Stimulated activated effector memory CD8-positive, alpha-beta T cell treated with anti-CD3 and anti-CD28 coated beads, Interleukin-12 subunit alpha, Interleukin-12 subunit beta, amount 100 ng/mL, for 72 hours (primary cell): ENCODE measurements around the gene UMPS.
"Not testable (repeated sequence)": the region's sequence is repeated elsewhere in the genome, so short reads cannot be mapped to it uniquely, and the experiment has no call there.

Experiments
- ATAC-seq: fragments of 150-1000 bp; cut with Tn5 transposase; 2 replicates; pipeline ENCODE4 v1.10.0; 2021
- DNase-seq, 2 donors: peaks; one replicate each; pipeline ENCODE4 v3.0.0; 2021 to 2022; ENCODE audit warnings: low spot score in 2 of 2
- H3K27ac Mint-ChIP-seq: one replicate; pipeline ENCODE4 v1.8.0; 2022; ENCODE audit warnings: mild to moderate bottlenecking, mixed read lengths
- H3K36me3 Mint-ChIP-seq: one replicate; pipeline ENCODE4 v1.8.0; 2022; ENCODE audit warnings: mild to moderate bottlenecking, mixed read lengths
- H3K4me1 Mint-ChIP-seq: one replicate; pipeline ENCODE4 v1.8.0; 2022; ENCODE audit warnings: mixed read lengths
- H3K4me3 Mint-ChIP-seq: one replicate; pipeline ENCODE4 v1.8.0; 2022; ENCODE audit warnings: mild to moderate bottlenecking, mixed read lengths
- H3K9me3 Mint-ChIP-seq: one replicate; pipeline ENCODE4 v1.8.0; 2022; ENCODE audit warnings: mixed read lengths

Gene UMPS

DNA sequence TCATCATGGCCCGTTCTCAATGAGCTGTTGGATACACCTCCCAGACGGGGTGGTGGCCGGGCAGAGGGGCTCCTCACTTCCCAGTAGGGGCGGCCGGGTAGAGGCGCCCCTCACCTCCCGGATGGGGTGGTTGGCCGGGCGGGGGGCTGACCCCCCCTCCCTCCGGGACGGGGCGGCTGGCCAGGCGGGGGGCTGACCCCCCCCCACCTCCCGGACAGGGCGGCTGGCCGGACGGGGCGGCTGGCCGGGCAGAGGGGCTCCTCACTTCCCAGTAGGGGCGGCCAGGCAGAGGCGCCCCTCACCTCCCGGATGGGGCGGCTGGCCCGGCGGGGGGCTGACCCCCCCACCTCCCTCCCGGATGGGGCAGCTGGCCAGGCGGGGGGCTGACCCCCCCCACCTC lies 19.6 kb downstream of the UMPS start:
- not testable (repeated sequence) for ATAC-seq, H3K9me3 Mint-ChIP-seq, H3K27ac Mint-ChIP-seq, H3K4me3 Mint-ChIP-seq, H3K4me1 Mint-ChIP-seq, DNase-seq
- H3K36me3 Mint-ChIP-seq: peaks cover 11% of the 10 kb centered on the region

DNA sequence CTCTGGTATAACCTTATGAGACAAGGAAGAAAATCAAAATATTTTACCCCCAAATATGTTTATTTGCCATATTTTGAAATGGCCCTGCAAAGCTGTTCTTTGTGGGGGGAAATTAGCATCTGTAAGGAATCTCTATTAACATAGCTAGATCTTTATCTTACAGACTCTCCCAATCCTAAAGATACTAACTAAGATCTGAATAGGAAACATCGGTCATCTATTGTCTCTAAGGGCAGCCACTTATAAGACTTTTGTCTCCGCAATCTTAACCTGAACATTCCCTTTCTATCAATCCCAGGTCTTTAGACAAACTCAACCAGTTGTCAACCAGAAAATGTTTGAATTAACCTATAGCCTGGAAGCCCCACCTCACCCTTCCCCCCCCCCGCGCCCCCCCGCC lies 21.2 kb downstream of the UMPS start:
- no peak for DNase-seq
- Mint-ChIP-seq H3K9me3 (no peaks in the 10 kb centered on the region), H3K27ac (no peak overlapping the region), H3K36me3 (no peaks in the 10 kb centered on the region), H3K4me3 (no peak overlapping the region), H3K4me1 (no peaks in the 10 kb centered on the region)
- no peak for ATAC-seq

GRCh38 chr3:124752051-124752450 lies 21.8 kb downstream of the UMPS start:
- H3K4me1 Mint-ChIP-seq: no peaks in the 10 kb centered on the region
- DNase-seq: no peak
- ATAC-seq: no peak
- no peaks in the 10 kb centered on the region for H3K36me3 Mint-ChIP-seq
- no peak overlapping the region for H3K4me3 Mint-ChIP-seq
- H3K9me3 Mint-ChIP-seq: no peaks in the 10 kb centered on the region
- no peak overlapping the region for H3K27ac Mint-ChIP-seq

- not testable (repeated sequence) for H3K36me3 Mint-ChIP-seq, DNase-seq, ATAC-seq, H3K4me1 Mint-ChIP-seq, H3K4me3 Mint-ChIP-seq, H3K9me3 Mint-ChIP-seq
- H3K27ac Mint-ChIP-seq: peak overlapping the region; percentile 5
Measured at GRCh38 chr3:124757926-124758325, 27.7 kb downstream of the UMPS start.

DNA sequence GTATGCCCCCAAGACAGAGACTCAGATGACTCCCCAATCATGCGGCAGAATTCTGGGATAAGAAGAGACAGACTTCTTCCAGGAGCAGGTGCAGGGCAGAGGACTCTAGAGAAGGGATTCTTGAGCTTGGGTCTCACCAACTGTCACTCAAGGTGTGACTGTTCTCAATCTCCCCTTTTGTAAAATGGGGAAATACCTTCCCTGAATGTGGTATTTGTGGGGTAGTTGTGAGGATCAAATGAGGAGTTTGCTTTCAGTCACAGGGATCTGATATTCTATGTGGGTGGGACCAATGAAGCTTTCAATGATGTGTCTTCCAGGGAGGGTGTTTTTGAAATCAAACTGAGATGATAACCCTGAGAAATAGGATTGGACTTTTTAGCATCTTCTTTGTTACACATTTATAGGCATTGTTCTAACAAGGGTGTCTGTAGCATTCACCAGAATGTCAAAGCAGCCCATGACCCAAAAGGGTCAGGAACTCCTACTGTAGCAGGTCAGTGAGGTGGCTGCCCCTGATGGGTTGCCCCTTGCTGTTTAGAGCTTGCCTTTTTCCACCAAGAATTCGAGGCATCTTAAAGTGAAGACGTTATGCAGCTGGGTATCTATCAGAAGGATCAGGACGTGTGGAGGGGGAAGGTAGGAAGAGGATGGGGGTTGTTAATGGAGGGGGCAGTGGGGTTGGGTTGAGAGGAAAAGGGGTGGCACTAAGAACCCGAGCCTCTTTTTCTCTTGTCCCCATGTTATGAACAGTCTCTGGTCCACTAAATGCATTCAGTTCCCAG lies 28.8 kb downstream of the UMPS start:
- ATAC-seq: no peak
- Mint-ChIP-seq H3K27ac (peak overlapping the region; percentile 5), H3K9me3 (no peaks in the 10 kb centered on the region), H3K36me3 (no peaks in the 10 kb centered on the region), H3K4me1 (peaks cover 6% of the 10 kb centered on the region), H3K4me3 (no peak overlapping the region)
- no peak for DNase-seq

DNA sequence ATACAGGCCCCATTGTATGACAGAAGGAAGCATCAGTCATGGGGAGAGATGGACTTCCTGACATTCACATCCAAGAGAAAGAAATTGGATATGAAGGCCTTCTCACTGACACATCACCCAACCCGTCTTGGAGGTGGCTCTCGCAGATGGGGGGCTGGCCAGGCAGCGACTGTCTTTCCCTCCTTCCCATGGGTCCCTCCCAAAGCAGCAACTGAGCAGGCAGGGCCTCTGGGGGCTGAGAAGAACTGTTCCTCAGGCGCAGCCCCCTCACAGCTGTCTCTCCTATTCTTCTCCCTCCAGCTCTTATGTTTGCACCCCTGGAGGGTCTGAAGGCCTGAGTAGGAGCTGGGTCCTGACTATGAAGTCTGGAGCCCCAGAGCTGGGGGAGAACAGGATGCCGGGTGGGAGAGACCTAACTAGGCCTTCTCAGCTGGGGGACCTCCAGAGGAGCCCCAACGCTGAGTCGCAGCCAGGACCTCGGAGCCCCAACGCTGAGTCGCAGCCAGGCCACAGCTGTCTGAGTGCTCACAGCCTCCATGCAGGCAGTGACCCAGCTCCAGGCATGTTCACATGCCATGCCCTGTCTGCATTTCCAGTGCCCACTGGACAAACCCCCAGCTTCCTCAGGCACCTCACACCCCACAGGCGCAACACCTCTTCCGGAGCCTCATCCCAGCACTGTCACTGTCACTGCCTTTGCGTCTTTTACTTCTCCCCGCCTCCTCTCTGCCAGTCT lies 29.6 kb downstream of the UMPS start:
- DNase-seq (no peak), ATAC-seq (peak; percentile 41)
- Mint-ChIP-seq H3K36me3 (no peaks in the 10 kb centered on the region), H3K27ac (no peak overlapping the region), H3K4me1 (peaks cover 6% of the 10 kb centered on the region), H3K4me3 (no peak overlapping the region), H3K9me3 (no peaks in the 10 kb centered on the region)

DNA sequence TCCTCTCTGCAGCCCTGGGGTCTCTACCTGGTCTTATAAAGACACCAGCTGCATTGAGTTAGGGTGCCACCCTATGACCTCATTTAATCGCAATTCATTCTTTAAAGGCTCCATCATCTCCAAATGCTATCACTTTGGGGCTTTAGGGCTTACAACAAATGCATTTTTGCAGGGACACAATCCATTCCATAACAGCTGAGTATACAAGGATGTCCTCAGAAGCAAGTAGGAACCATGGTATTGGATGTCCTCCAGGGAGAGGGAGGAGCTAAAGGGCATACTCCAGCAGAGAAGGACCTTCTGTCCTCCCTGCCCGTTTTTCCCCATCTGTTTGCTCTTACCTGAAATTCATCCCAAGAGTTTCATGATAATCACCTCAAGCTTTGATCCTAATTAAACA lies 30.3 kb downstream of the UMPS start:
- ATAC-seq: no peak

DNA sequence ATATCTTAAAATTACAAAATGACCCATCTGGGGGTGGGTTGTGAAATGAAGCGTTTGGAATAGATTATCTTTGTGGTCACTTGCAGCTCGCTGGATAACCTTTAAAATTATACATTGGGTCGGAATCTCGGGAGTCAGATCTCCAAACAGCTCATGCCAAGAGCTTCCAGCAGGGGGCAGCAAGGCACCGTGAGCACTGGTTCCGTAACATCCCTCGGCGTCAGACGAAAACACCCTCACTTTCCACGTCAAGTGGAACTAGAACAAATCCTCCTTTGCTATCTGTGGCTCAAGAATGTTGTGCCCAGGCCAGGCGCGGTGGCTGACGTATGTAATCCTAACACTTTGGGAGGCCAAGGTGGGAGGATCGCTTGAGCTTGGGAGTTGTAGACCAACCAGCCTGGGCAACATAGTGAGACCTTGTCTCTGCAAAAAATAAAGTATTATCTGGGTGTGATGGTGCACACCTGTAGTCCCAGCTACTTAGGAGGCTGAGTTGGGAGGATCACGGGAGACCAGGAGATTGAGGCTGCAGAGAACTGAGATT lies 31.1 kb downstream of the UMPS start:
- H3K4me1 Mint-ChIP-seq: peaks cover 6% of the 10 kb centered on the region
- H3K27ac Mint-ChIP-seq: no peak overlapping the region
- H3K36me3 Mint-ChIP-seq: no peaks in the 10 kb centered on the region
- H3K9me3 Mint-ChIP-seq: no peaks in the 10 kb centered on the region
- H3K4me3 Mint-ChIP-seq: peak overlapping the region; percentile 42
- DNase-seq (peak; percentile 66 to 86), ATAC-seq (peak; percentile 59)

More for the DNA sequence above, 30.3 kb downstream of the UMPS start:
- Mint-ChIP-seq H3K27ac (no peak overlapping the region), H3K9me3 (no peaks in the 10 kb centered on the region), H3K4me3 (no peak overlapping the region), H3K4me1 (peaks cover 6% of the 10 kb centered on the region), H3K36me3 (no peaks in the 10 kb centered on the region)
- no peak for DNase-seq

DNA sequence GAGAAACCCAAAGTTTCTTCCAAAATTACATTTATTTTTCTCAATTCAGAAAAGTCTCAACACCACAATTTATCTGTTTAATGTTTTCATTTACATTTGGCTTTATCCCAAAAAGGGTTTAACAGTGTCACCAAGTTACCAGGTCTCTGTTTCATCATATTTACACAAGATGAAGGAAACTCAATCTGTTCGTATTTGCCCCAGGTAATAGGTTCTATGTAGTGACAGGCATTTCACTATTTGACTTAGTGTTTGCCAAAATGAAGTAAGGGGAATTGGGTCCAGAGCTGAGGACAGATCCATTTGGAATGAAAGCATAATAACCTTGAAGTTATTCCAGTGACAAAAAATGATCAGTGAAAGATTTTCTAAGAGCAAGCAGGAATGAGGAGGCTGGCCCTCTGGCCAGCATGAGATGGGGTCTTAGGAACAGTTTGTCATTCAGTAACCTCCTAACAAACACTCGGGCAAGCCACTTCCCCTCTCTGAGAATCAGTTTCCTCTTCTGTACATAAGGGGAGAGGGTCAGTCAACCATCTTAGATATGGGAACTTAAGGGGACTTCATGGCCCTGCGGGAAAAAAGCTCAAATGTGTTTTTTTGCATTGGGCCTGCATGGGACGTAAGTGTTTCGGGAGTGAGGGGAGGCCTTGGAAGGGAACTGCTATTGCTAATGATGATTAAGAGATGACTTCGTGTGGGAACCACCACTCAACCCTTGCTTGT lies 31.8 kb downstream of the UMPS start:
- ATAC-seq (no peak), DNase-seq (no peak)
- Mint-ChIP-seq H3K9me3 (no peaks in the 10 kb centered on the region), H3K4me3 (no peak overlapping the region), H3K27ac (no peak overlapping the region), H3K4me1 (peaks cover 6% of the 10 kb centered on the region), H3K36me3 (no peaks in the 10 kb centered on the region)

- DNase-seq: no peak
- H3K9me3 Mint-ChIP-seq: no peaks in the 10 kb centered on the region
- no peaks in the 10 kb centered on the region for H3K36me3 Mint-ChIP-seq
- no peak overlapping the region for H3K27ac Mint-ChIP-seq
- H3K4me3 Mint-ChIP-seq: no peak overlapping the region
- no peak for ATAC-seq
- H3K4me1 Mint-ChIP-seq: peaks cover 6% of the 10 kb centered on the region
Measured at GRCh38 chr3:124762661-124763011, 32.4 kb downstream of the UMPS start.

GRCh38 chr3:124763206-124763605 lies 33.0 kb downstream of the UMPS start:
- no peak for ATAC-seq
- Mint-ChIP-seq H3K4me1 (peaks cover 6% of the 10 kb centered on the region), H3K9me3 (no peaks in the 10 kb centered on the region), H3K27ac (no peak overlapping the region), H3K4me3 (no peak overlapping the region), H3K36me3 (no peaks in the 10 kb centered on the region)
- DNase-seq: no peak

- H3K27ac Mint-ChIP-seq: no peak overlapping the region
Measured at GRCh38 chr3:124763644-124764358, 33.5 kb downstream of the UMPS start.

GRCh38 chr3:124764746-124765145 lies 34.5 kb downstream of the UMPS start:
- Mint-ChIP-seq H3K4me1 (peaks cover 6% of the 10 kb centered on the region), H3K4me3 (no peak overlapping the region)

More at GRCh38 chr3:124763644-124764358, 33.5 kb downstream of the UMPS start:
- ATAC-seq: no peak
- Mint-ChIP-seq H3K36me3 (no peaks in the 10 kb centered on the region), H3K9me3 (no peaks in the 10 kb centered on the region), H3K4me1 (peaks cover 6% of the 10 kb centered on the region), H3K4me3 (no peak overlapping the region)
- no peak for DNase-seq

DNA sequence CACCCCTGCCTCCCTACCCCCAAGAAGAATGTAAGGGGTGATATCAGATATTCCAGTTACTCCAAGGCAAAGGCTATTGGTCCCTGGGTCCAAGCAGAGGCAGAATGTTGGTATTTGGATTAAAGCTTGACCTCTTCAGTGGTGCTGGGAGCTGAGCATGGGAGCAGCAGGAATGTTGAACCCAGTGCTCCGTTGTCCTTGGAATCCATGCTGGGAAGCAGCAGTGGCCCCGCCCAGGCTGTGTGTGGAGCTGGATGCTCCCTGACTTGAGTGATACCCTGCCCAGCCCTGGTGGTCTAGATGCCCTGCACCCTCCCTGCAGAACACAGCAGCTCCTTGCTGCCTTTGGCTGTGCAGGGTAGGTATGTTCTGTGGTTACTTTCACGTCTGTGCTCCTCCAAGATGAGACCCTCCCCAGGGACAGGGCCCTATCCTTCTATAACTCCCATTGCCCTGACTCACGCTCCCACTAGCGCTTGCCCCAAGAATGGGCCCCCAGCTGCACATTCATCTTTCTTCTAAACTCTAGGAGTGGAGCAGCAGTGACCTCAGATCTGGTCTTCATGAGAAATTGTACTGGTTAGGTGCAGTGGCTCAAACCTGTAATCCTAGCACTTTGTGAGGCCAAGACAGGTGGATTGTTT lies 35.1 kb downstream of the UMPS start:
- Mint-ChIP-seq H3K9me3 (no peaks in the 10 kb centered on the region), H3K27ac (no peak overlapping the region), H3K36me3 (no peaks in the 10 kb centered on the region), H3K4me3 (no peak overlapping the region), H3K4me1 (peaks cover 6% of the 10 kb centered on the region)
- DNase-seq (no peak), ATAC-seq (no peak)

More at GRCh38 chr3:124764746-124765145, 34.5 kb downstream of the UMPS start:
- Mint-ChIP-seq H3K9me3 (no peaks in the 10 kb centered on the region), H3K27ac (no peak overlapping the region), H3K36me3 (no peaks in the 10 kb centered on the region)
- no peak for ATAC-seq
- DNase-seq: no peak
